GM12865 (cell line): ENCODE results near the gene ITGA2B.
A peak's percentile ranks its signal among the peaks of the same experiment; 100 is the strongest.

Source experiments
- DNase-seq: peaks from one replicate; pipeline ENCODE4 v3.0.0; 2010; ENCODE audit warnings: low read depth
- H3K4me3 ChIP-seq: 2 replicates; pipeline ENCODE4 v1.5.1; 2011; ENCODE audit warnings: mild to moderate bottlenecking, low read depth, low read length, control low read depth
- TF ChIP-seq, protein P1 (sequence below): IDR thresholded peaks from 2 replicates; pipeline ENCODE4 v1.5.1; 2011; ENCODE audit warnings: low read length, control low read depth, low read depth, inconsistent platforms; ENCODE audit not compliant: insufficient read depth; ENCODE audit errors: missing control alignments

Gene ITGA2B

DNA sequence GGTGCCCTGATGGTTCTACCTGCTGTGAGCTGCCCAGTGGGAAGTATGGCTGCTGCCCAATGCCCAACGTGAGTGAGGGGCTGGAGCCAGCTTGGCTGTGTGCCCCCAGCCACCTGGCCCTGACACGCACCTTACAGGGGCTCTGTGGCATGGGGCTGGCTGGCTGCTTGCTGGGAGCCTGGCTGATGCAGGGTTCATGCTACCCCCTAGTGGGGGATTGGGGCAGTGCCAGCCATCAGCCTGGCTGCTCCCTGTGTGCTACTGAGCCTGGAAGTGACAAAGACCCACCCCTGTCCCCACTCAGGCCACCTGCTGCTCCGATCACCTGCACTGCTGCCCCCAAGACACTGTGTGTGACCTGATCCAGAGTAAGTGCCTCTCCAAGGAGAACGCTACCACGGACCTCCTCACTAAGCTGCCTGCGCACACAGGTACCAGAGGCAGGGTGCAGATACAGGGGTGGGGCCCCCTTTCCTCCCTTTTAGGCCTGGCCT lies 38.7 kb downstream of the ITGA2B start:
- no peak overlapping the region for H3K4me3 ChIP-seq
- DNase-seq = peak; percentile 84
- TF ChIP-seq, protein P1, sequence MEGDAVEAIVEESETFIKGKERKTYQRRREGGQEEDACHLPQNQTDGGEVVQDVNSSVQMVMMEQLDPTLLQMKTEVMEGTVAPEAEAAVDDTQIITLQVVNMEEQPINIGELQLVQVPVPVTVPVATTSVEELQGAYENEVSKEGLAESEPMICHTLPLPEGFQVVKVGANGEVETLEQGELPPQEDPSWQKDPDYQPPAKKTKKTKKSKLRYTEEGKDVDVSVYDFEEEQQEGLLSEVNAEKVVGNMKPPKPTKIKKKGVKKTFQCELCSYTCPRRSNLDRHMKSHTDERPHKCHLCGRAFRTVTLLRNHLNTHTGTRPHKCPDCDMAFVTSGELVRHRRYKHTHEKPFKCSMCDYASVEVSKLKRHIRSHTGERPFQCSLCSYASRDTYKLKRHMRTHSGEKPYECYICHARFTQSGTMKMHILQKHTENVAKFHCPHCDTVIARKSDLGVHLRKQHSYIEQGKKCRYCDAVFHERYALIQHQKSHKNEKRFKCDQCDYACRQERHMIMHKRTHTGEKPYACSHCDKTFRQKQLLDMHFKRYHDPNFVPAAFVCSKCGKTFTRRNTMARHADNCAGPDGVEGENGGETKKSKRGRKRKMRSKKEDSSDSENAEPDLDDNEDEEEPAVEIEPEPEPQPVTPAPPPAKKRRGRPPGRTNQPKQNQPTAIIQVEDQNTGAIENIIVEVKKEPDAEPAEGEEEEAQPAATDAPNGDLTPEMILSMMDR = peak; percentile 94

DNA sequence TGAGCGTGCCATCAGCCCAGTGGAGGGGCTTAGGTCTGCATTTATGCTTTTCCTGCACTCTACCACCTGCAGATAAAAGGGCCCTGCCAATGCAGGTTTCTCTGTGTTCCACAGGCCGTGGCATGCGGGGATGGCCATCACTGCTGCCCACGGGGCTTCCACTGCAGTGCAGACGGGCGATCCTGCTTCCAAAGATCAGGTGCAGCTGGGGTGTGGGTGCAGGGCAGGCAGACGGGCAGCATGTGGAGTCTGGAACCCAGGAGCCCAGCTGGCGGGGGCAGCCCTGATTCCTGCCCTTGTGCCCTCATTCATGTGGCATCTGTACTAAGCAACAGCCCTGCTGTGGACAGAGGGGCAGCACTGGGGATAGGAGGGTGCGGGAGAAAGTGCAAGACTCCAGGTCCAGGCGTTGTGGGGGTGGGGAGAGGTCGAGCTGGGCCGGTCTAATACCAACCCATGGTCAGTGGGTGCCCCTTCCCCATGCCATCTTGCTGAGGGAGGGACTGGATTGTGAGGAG lies 39.8 kb downstream of the ITGA2B start:
- TF ChIP-seq, protein P1 = no peak
- no peak for DNase-seq
- peak overlapping the region; percentile 22 for H3K4me3 ChIP-seq

DNA sequence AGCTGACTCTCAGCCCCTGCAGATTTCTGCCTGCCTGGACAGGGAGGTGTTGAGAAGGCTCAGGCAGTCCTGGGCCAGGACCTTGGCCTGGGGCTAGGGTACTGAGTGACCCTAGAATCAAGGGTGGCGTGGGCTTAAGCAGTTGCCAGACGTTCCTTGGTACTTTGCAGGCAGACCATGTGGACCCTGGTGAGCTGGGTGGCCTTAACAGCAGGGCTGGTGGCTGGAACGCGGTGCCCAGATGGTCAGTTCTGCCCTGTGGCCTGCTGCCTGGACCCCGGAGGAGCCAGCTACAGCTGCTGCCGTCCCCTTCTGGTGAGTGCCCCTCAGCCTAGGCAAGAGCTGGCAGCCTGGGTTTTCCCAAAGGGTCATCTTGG lies 40.5 kb downstream of the ITGA2B start:
- H3K4me3 ChIP-seq = peak overlapping the region; percentile 22
- TF ChIP-seq, protein P1 = no peak

DNA sequence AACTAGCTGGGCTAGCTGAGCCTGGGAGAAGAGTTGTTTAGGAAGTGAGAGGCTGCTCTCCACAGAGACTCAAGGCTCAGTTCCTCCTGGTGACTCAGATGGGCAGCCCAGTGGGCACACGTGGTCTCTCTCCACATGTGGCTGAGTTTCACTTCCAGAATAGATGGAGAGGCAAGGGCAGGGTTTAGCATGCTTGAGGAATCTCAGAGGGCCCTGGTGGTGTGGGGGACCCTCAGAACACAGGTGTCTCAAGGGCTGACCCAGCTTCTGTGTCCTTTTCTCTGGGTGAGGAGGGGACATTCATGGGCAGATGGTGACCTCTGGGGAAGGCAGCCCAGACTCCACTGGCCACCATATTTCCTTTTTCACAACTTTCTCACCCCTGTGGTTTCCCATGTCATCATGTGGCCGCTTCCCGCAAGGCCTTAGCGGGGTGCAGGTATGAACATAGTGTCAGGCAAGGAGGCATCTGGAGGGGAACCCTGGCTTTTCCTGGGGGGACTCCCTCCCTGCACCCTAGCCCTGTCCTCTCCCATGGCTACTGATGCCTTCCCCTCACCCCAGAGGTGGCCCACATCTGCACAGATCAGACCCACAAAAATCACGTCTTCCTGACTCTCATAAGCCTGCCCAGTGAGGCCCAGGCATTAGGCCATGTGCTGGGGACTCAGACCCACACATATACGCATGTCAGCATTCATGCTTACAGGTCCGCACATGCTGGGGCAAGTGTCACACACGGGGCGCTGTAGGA lies 41.0 kb downstream of the ITGA2B start:
- TF ChIP-seq, protein P1 = no peak
- peak; percentile 94 for DNase-seq
- H3K4me3 ChIP-seq = peak overlapping the region; percentile 22

More for the DNA sequence above, 40.5 kb downstream of the ITGA2B start:
- DNase-seq = no peak

DNA sequence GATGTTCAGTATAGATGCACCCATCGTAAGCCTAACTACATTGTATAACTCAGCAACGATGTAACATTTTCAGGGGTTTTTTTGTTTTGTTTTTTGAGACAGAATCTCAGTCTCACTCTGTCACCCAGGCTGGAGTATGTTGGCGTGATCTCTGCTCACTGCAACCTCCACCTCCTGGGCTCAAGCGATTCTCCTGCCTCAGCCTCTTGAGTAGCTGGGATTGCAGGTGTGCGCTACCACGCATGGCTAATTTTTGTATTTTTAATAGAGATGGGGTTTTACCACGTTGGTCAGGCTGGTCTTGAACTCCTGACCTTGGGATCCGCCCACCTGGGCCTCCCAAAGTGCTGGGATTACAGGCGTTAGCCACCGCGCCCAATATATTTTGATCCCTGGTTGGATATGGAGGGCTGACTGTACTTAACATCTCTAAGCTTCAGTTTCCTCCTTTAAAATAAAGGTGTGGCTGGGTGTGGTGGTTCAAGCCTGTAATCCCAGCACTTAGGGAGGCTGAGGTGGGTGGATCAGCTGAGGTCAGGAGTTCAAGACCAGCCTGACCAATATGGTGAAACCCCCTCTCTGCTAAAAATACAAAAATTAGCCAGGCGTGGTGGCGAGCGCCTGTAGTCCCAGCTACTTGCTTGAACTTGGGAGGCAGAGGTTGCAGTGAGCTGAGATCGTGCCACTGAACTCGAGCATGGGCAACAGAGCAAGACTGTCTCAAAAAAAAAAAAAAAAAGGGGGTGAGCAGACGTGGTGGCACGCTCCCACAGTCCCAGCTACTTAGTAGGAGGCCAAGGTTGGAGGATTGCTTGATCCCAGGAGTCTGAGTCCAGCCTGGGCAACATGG lies 42.0 kb downstream of the ITGA2B start:
- DNase-seq = peak; percentile 80

DNA sequence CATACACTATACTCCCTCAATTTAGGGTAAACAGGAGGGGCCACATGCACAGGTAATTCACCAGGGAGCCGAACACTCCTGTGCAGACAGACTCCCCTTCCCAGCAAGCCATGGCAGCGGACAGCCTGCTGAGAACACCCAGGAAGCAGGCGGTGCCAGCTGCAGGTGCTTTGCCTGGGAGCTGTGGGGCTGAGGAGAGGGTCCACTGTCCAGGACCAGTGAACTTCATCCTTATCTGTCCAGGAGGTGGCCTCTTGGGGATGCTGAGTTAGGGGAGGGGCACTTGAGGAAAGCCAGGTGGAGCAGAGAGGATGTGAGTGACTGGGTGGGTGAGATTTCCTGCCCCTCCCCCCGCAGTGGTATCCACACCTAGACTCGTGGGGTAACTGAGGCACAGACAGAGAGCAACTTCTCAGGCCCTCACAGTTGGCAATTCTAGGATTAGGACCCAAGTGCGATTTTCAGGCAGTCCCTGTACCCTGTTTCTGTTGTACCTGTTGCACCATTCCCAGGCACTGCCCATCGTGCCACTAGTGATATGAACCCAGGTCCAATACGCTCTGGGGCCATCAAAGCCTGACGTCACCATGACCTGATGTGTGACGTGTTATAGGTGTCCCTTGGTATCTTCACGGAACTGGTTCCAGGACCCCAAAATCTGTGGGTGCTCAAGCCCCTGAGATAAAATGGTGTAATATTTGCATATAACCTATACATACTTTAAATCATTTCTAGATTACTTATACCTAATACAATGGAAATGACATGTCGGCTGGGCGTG lies 43.2 kb downstream of the ITGA2B start:
- no peak for DNase-seq
- peak overlapping the region; percentile 68 for H3K4me3 ChIP-seq
- TF ChIP-seq, protein P1 = no peak

More for the DNA sequence above, 42.0 kb downstream of the ITGA2B start:
- peak overlapping the region; percentile 68 for H3K4me3 ChIP-seq

DNA sequence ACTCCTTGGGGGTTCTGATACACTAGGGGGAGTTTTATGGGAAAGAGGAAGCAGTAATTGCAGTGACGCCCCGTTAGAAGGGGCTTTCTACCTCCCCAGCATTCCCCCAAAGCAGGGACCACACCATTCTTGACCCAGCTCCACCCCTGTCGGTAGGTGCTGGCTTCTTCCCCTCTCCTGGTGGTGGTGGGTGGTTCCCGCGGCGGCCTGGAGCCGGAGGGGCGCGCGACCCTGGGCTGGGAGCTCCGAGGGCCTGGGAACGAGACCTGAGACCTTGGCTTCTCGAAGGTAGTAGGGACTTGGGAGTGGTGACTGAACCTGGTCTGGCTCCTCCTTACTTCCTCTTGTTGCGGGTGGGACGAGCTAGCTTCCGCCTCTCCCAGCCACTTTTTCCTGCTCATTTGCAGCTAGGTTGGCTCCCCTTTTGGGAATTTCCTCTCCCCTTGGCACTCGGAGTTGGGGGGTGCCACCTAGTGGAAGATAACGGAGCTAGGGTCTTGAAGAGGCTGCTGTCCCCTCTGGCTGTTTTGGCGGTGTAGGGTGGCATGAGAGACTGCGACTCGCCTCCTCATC lies 43.9 kb downstream of the ITGA2B start:
- TF ChIP-seq, protein P1 = peak; percentile 71
- DNase-seq = peak; percentile 73
- H3K4me3 ChIP-seq = peak overlapping the region; percentile 68
